ENCODE measurements around the gene TNFSF15.

GRCh38 chr9:114756920-114757319 lies 48.9 kb downstream of the TNFSF15 start:
- TF ChIP-seq BHLHE40 (IDR thresholded peaks at IDR 0.05; ENCODE audit: borderline replicate concordance) (no peak), ELF4 (IDR thresholded peaks at IDR 0.05) (no peak)
